ENCODE results near the gene CRTAC1.

Gene CRTAC1

GRCh38 chr10:97873569-97873968 is 156.9 kb downstream of the CRTAC1 start:
- peaks cover 15% of the 10 kb centered on the region for H3K4me1 Mint-ChIP-seq (ENCODE audit: low read depth)
- H3K9me3 Mint-ChIP-seq = no peaks in the 10 kb centered on the region
- no peak overlapping the region for H3K4me3 Mint-ChIP-seq
- H3K27me3 Mint-ChIP-seq = no peaks in the 10 kb centered on the region
- H3K27ac Mint-ChIP-seq = no peak overlapping the region
- no peaks in the 10 kb centered on the region for H3K36me3 Mint-ChIP-seq (ENCODE audit: low read depth)

- no peaks in the 10 kb centered on the region for H3K9me3 Mint-ChIP-seq
- H3K4me3 Mint-ChIP-seq = no peak overlapping the region
- no peak overlapping the region for H3K27ac Mint-ChIP-seq
- H3K27me3 Mint-ChIP-seq = no peaks in the 10 kb centered on the region
- H3K4me1 Mint-ChIP-seq (ENCODE audit: low read depth) = peaks cover 15% of the 10 kb centered on the region
- H3K36me3 Mint-ChIP-seq (ENCODE audit: low read depth) = no peaks in the 10 kb centered on the region
Observed at GRCh38 chr10:97870990-97871389, 159.4 kb downstream of the CRTAC1 start.

GRCh38 chr10:97869091-97870042 is 161.1 kb downstream of the CRTAC1 start:
- H3K4me1 Mint-ChIP-seq (ENCODE audit: low read depth) = peaks cover 15% of the 10 kb centered on the region
- H3K27me3 Mint-ChIP-seq = no peaks in the 10 kb centered on the region
- no peaks in the 10 kb centered on the region for H3K36me3 Mint-ChIP-seq (ENCODE audit: low read depth)
- no peaks in the 10 kb centered on the region for H3K9me3 Mint-ChIP-seq
- H3K4me3 Mint-ChIP-seq = no peak overlapping the region
- peak overlapping the region; percentile 26 for H3K27ac Mint-ChIP-seq

- no peaks in the 10 kb centered on the region for H3K27me3 Mint-ChIP-seq
- H3K9me3 Mint-ChIP-seq = no peaks in the 10 kb centered on the region
- no peaks in the 10 kb centered on the region for H3K36me3 Mint-ChIP-seq (ENCODE audit: low read depth)
- H3K4me3 Mint-ChIP-seq = no peak overlapping the region
- peaks cover 15% of the 10 kb centered on the region for H3K4me1 Mint-ChIP-seq (ENCODE audit: low read depth)
- no peak overlapping the region for H3K27ac Mint-ChIP-seq
Observed at GRCh38 chr10:97868134-97868685, 162.2 kb downstream of the CRTAC1 start.

GRCh38 chr10:97867220-97867800 is 163.1 kb downstream of the CRTAC1 start:
- Mint-ChIP-seq H3K27ac (no peak overlapping the region), H3K27me3 (no peaks in the 10 kb centered on the region), H3K36me3 (ENCODE audit: low read depth) (no peaks in the 10 kb centered on the region), H3K9me3 (no peaks in the 10 kb centered on the region), H3K4me1 (ENCODE audit: low read depth) (peaks cover 15% of the 10 kb centered on the region), H3K4me3 (no peak overlapping the region)

GRCh38 chr10:97866524-97867219 is 163.7 kb downstream of the CRTAC1 start:
- peaks cover 15% of the 10 kb centered on the region for H3K4me1 Mint-ChIP-seq (ENCODE audit: low read depth)
- H3K27me3 Mint-ChIP-seq = no peaks in the 10 kb centered on the region
- H3K4me3 Mint-ChIP-seq = no peak overlapping the region
- H3K36me3 Mint-ChIP-seq (ENCODE audit: low read depth) = no peaks in the 10 kb centered on the region
- H3K27ac Mint-ChIP-seq = no peak overlapping the region
- H3K9me3 Mint-ChIP-seq = no peaks in the 10 kb centered on the region

GRCh38 chr10:97865488-97865887 is 164.9 kb downstream of the CRTAC1 start:
- Mint-ChIP-seq H3K4me1 (ENCODE audit: low read depth) (peaks cover 15% of the 10 kb centered on the region), H3K36me3 (ENCODE audit: low read depth) (no peaks in the 10 kb centered on the region), H3K27me3 (no peaks in the 10 kb centered on the region), H3K4me3 (no peak overlapping the region), H3K9me3 (no peaks in the 10 kb centered on the region), H3K27ac (no peak overlapping the region)

GRCh38 chr10:97863808-97864207 is 166.6 kb downstream of the CRTAC1 start:
- H3K4me3 Mint-ChIP-seq = no peak overlapping the region
- H3K27ac Mint-ChIP-seq = no peak overlapping the region
- H3K9me3 Mint-ChIP-seq = no peaks in the 10 kb centered on the region
- no peaks in the 10 kb centered on the region for H3K36me3 Mint-ChIP-seq (ENCODE audit: low read depth)
- peaks cover 2% of the 10 kb centered on the region for H3K4me1 Mint-ChIP-seq (ENCODE audit: low read depth)
- no peaks in the 10 kb centered on the region for H3K27me3 Mint-ChIP-seq

- no peaks in the 10 kb centered on the region for H3K9me3 Mint-ChIP-seq
- no peaks in the 10 kb centered on the region for H3K27me3 Mint-ChIP-seq
- H3K27ac Mint-ChIP-seq = no peak overlapping the region
- no peaks in the 10 kb centered on the region for H3K36me3 Mint-ChIP-seq (ENCODE audit: low read depth)
- H3K4me1 Mint-ChIP-seq (ENCODE audit: low read depth) = peaks cover 11% of the 10 kb centered on the region
- H3K4me3 Mint-ChIP-seq = no peak overlapping the region
Observed at GRCh38 chr10:97861924-97862323, 168.5 kb downstream of the CRTAC1 start.

GRCh38 chr10:97861097-97861750 is 169.2 kb downstream of the CRTAC1 start:
- no peak overlapping the region for H3K27ac Mint-ChIP-seq
- H3K9me3 Mint-ChIP-seq = no peaks in the 10 kb centered on the region
- no peaks in the 10 kb centered on the region for H3K27me3 Mint-ChIP-seq

GRCh38 chr10:97858001-97858439 is 172.4 kb downstream of the CRTAC1 start:
- Mint-ChIP-seq H3K4me3 (no peak overlapping the region), H3K27ac (no peak overlapping the region), H3K36me3 (ENCODE audit: low read depth) (no peaks in the 10 kb centered on the region)

More at GRCh38 chr10:97861097-97861750, 169.2 kb downstream of the CRTAC1 start:
- no peaks in the 10 kb centered on the region for H3K36me3 Mint-ChIP-seq (ENCODE audit: low read depth)
- no peak overlapping the region for H3K4me3 Mint-ChIP-seq
- H3K4me1 Mint-ChIP-seq (ENCODE audit: low read depth) = peaks cover 15% of the 10 kb centered on the region

GRCh38 chr10:97854743-97855142 is 175.7 kb downstream of the CRTAC1 start:
- H3K27ac Mint-ChIP-seq = no peak overlapping the region
- H3K4me1 Mint-ChIP-seq (ENCODE audit: low read depth) = peaks cover 47% of the 10 kb centered on the region
- no peak overlapping the region for H3K4me3 Mint-ChIP-seq
- H3K27me3 Mint-ChIP-seq = no peaks in the 10 kb centered on the region
- H3K9me3 Mint-ChIP-seq = no peaks in the 10 kb centered on the region
- H3K36me3 Mint-ChIP-seq (ENCODE audit: low read depth) = no peaks in the 10 kb centered on the region

More at GRCh38 chr10:97858001-97858439, 172.4 kb downstream of the CRTAC1 start:
- Mint-ChIP-seq H3K4me1 (ENCODE audit: low read depth) (peaks cover 19% of the 10 kb centered on the region), H3K27me3 (no peaks in the 10 kb centered on the region), H3K9me3 (no peaks in the 10 kb centered on the region)

GRCh38 chr10:97852840-97853405 is 177.5 kb downstream of the CRTAC1 start:
- Mint-ChIP-seq H3K36me3 (ENCODE audit: low read depth) (no peaks in the 10 kb centered on the region), H3K9me3 (no peaks in the 10 kb centered on the region), H3K27me3 (no peaks in the 10 kb centered on the region), H3K4me3 (no peak overlapping the region), H3K27ac (no peak overlapping the region), H3K4me1 (ENCODE audit: low read depth) (peaks cover 46% of the 10 kb centered on the region)

- H3K4me3 Mint-ChIP-seq = no peak overlapping the region
- no peaks in the 10 kb centered on the region for H3K27me3 Mint-ChIP-seq
- H3K36me3 Mint-ChIP-seq (ENCODE audit: low read depth) = no peaks in the 10 kb centered on the region
- H3K9me3 Mint-ChIP-seq = no peaks in the 10 kb centered on the region
- no peak overlapping the region for H3K27ac Mint-ChIP-seq
- peaks cover 43% of the 10 kb centered on the region for H3K4me1 Mint-ChIP-seq (ENCODE audit: low read depth)
Observed at GRCh38 chr10:97852277-97852676, 178.1 kb downstream of the CRTAC1 start.

Data from stimulated activated naive CD8-positive, alpha-beta T cell treated with anti-CD3 and anti-CD28 coated beads, Interleukin-15, Interleukin-2, amounts not matched to agents 100 ng/mL and 50 ng/mL, for 24 hours (primary cell).